HL-60/S4 (cell line): Measurements from ENCODE around the gene PTPRT.

Experiments
- in situ Hi-C: fragments of 300-500 bp; cut with MboI; formaldehyde crosslinking; loops from 2 replicates; pipeline ENCODE4 v1.14.3; 2022; ENCODE audit warnings: low sequenced_read_pairs

PTPRT gene

GRCh38 chr20:42576167-42576566 lies 613.5 kb downstream of the PTPRT start:
- in situ Hi-C loops = no loop called here

DNA sequence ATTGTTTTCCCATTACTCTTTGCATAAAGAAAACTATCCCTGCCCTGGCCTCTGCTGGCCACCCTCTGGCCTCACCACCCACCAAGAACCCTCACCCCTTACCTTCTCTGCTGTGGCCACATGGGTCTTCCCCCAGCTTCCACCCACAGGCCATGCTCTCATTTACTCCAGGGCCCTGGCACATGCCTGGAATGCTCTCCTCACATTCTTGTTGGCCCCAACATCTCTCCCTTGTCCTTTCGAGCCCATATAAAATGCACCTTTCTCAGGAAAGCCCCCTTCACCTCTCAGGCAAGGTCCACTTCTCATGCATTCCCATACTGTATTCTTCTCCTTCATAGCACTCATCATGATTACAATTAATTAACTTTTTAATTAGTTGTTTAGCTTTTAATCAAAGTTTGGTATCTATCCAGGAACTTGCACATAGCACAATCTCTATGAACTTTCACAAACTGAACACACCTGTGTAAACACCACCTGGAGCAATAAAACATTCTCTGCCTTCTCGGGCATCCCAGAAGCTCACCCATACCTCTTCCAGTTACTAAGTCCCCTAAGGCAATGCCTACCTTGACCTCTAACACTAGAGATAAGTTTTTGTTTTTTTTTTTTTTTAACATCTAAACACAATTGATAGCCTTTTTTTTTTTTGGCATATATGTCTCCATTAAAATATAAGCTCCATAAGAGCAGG lies 617.2 kb downstream of the PTPRT start:
- in situ Hi-C loops = no loop called here

GRCh38 chr20:42567409-42567808 lies 622.3 kb downstream of the PTPRT start:
- in situ Hi-C loops = no loop called here

GRCh38 chr20:42565235-42565995 lies 624.3 kb downstream of the PTPRT start:
- in situ Hi-C loops = no loop called here

DNA sequence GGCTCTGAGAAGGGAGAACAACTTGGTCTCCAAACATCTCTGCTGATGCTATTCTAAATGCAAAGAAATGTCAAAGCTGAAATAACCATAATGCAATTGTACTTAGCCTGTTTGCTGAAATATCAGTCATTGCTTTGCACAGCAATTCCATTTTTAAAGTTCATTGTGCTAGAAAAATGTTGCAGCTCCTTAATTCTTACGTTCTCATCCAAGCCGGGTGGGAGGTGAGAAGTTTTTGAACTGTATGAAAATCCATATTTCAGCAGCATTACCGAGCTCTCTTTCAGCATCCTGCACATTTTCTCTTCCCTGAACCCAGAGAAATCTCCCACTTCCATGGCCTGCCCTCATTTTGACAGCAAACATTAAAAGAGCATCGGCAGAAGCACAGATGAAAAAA lies 630.0 kb downstream of the PTPRT start:
- in situ Hi-C loops = no loop called here

DNA sequence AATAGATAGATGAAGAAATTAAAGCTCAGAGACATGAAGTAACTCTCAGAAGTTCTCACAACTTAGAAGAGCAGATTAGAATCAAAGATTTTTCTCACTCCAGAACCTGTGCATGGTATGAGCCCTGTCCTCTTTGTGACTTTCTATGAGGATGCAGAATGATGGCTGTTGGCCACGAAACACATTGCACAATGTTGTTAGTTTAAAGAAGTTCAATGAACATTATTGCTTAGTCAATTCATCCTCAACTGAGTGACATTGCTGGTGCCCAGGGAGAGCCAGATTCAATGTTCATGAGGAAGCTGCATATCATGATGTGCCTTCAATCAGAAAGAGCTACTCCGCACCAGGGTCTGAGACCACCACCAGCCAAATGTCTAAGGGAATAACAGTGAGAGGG lies 633.1 kb downstream of the PTPRT start:
- in situ Hi-C loops = no loop called here

DNA sequence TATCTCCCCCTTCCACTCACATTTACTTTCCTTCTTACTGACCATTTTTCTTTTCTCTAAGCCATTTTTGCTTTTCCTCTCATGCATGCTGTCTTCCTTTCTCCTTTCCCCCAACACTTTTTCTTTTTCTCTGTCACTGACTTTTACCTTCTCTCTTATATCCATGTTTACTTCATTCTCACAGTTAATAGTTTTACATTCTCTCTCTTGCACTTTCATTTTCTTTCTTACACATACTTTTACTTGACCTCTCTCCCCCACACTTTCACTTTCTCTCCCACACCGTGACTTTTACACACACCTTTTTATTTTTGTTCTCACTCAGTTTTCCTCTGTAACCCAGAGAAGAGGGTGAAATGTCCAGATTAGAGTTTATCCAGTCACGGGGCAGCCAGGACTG lies 636.3 kb downstream of the PTPRT start:
- in situ Hi-C loops = no loop called here

DNA sequence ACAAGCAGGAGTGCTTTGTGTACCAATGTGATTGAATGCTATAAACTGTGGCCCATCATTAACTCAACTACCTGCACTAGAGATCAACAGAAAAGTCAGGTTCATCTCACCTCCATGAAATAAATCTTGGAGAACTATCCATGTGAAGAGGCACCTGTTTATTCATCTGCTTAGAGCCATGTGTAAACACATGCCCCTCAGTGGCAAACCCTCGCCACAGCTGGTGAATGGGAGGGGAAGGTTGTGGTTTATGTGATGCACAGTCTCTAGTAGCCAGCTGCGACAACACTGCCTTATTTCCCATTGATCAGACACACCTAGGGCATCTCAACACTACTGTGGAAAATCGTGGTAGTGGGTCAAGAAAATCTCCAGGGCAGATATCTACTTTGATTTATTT lies 640.2 kb downstream of the PTPRT start:
- in situ Hi-C loops = no loop called here

- in situ Hi-C loops = no loop called here
These were observed 644.8 kb downstream of the PTPRT start for GRCh38 chr20:42544926-42545325.

GRCh38 chr20:42532831-42533230 lies 656.9 kb downstream of the PTPRT start:
- in situ Hi-C loops = no loop called here

DNA sequence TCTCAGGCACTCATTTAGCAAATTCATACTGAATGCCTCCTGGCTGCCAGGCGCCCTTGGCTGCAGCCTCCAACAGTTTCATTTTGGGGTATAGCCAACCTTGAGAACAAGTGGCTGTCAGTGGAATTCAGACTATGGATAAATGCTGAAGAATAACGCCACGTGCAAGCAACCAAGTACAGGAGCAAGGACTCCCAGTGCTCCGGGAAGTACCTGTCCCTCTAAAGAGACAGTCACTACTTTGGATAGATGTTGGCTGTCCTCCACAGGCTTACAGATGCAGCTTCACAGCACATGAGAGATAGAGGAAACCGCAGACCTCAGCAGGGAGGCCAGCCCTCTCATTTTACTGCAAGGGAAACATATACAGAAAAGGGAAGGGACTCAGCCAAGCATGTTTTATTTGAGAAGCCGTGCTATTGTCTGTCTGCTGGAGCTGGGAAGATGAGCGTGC lies 658.2 kb downstream of the PTPRT start:
- in situ Hi-C loops = no loop called here

GRCh38 chr20:42530855-42531448 lies 658.8 kb downstream of the PTPRT start:
- in situ Hi-C loops = no loop called here

DNA sequence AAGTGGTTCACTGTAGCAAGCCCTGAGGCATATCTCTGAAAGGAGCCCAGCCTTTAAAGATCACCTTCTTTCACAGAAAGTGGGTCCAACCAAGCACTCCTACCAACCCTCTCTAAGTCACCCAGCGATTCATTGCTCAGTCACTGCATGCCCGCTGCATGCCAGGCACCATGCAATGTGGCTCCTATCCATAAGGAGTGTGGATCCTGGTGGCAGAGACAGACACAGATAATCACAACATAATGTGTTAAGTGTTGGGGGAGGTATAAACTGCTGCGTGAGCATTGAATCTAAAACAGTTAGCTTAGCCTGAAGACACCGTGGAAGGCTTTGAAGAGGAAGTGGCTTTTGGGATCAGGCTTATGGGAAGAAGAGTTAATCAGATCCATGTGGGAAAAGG lies 659.5 kb downstream of the PTPRT start:
- in situ Hi-C loops = no loop called here

DNA sequence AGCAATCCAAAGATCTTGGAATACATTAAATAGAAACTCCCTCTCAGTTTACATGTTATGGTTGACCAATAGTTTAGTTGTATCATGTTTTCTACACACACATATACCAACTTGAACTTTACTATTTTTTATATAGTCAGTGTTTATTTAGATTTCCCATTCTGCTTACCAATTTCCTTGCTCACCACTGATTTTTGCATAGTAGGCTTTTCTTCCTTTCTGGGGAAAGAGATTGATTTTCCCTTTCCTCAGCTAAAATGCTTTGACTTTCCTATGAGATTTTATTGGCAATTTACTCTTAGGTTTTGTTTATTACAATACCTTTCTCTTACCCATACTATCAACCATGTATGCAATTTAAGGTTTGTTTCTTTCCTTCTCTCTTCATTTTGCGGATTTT lies 665.6 kb downstream of the PTPRT start:
- in situ Hi-C loops = no loop called here

- in situ Hi-C loops = no loop called here
These were observed 673.0 kb downstream of the PTPRT start for GRCh38 chr20:42516692-42517091.

- in situ Hi-C loops = no loop called here
These were observed 679.0 kb downstream of the PTPRT start for GRCh38 chr20:42510686-42511085.

DNA sequence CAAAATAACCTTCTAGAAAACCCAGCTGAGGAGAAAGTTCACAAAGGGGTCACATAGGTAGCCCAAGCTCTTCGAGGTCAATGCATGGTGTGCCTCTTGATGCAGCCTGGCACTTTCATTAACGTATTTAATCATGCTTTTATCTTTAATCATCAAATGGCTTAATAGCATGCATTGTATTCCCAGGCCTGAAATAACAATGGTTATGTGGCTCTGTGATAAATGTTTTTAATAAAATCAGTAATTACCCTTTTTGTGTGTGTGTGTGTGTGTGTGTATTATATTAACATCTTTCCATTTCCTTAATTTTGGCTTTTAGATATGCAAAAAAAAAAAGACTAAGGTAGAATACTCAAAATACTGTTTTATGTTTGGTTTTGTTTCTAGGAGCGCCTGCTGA lies 681.8 kb downstream of the PTPRT start:
- in situ Hi-C loops = no loop called here

DNA sequence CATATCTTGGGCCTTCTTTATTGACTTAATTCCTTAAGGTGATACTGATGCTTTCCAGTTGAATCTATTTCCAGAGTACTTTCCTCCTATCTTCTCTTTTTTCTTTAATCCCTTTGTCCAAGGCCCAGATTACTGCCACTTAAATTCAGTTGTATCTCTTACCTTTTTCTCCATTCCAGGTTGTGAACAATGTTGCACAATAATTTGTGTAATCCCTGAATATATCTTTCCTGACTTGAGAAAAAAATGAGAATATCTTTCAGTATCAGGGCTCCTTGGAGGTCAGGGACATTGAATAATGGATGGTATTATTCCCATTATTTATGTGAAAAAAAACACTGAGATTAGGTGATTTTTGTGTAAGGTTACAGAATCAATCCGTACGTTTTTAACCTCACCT lies 683.3 kb downstream of the PTPRT start:
- in situ Hi-C loops = no loop called here

DNA sequence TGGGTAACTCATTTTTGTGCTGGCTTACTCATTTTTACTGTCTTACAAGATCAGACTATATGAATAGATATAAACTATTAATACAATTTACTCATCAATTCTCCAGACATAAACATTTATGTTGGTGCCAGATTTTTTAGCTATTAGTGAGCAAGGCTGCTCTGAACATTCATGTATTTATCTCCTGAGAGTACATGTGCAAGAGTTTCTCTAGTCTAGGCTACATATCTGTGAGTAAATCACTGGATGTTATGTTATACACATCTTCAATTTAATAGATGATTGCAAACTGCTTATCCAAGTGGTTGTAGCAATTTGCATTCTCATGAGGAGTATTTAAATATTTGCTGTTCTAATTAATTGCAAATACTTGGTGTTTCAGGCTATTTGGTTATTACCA lies 687.1 kb downstream of the PTPRT start:
- in situ Hi-C loops = no loop called here

DNA sequence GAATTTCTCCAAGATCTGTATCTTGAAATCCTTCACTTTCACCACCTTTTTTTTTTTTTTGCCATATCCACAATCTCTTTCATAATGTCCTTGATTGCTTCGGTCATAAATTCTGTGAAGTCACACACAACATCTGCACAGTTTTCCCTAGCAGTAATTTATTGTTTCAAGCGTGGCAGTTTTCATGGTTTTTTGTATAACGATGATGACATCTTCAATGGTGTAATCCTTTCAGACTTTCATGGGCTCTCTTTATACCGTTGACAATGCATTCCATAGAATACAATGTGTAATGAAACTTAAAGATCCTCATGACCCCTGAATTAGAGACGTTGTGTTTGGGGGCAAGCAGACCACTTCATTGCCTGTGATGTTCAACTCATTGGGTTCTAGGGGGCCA lies 693.1 kb downstream of the PTPRT start:
- in situ Hi-C loops = no loop called here

DNA sequence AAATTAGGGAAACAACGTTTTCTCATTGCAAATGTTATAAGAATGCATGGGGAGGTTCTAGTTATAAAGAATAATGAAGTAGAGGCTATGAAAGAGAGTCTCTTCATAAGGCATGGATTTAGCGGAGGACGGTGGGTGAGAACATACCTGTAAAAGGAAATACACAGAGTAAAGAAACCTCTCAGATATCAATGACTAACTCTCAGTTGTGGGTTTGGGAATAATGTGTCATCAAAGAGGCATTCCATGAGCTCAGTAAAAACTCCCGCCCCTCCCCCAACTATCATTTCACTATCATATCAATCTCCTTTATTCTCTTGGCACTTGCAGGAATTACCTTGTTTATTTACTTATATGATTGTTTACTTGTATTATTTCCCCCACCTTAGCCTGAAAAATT lies 695.4 kb downstream of the PTPRT start:
- in situ Hi-C loops = no loop called here

GRCh38 chr20:42493001-42493400 lies 696.7 kb downstream of the PTPRT start:
- in situ Hi-C loops = no loop called here
